HAP-1 (cell line): Measurements from ENCODE around the gene INPP5E.

ENCODE experiments used
- DNase-seq, 2 experiments: peaks; one replicate each; pipeline ENCODE4 v3.0.0-alpha.2; 2016 to 2020; ENCODE audit warnings: low spot score in 2 of 2
- H3K27me3 ChIP-seq: fragments of 250-450 bp; sonication (Bioruptor Pico); 2 replicates; pipeline ENCODE4 v1.5.1; 2020; ENCODE audit warnings: low read depth, mild to moderate bottlenecking, moderate library complexity
- H3K36me3 ChIP-seq: fragments of 250-450 bp; sonication (Bioruptor Pico); replicated peaks from 2 replicates; pipeline ENCODE4 v1.5.1; 2020; ENCODE audit warnings: mild to moderate bottlenecking
- H3K4me1 ChIP-seq: fragments of 250-450 bp; sonication (Bioruptor Pico); 2 replicates; pipeline ENCODE4 v1.5.1; 2020; ENCODE audit warnings: mild to moderate bottlenecking
- H3K4me3 ChIP-seq: fragments of 250-450 bp; sonication (Bioruptor Pico); 2 replicates; pipeline ENCODE4 v1.5.1; 2020; ENCODE audit warnings: mild to moderate bottlenecking, moderate library complexity
- H3K9me3 ChIP-seq: fragments of 250-450 bp; sonication (Bioruptor Pico); 2 replicates; pipeline ENCODE4 v1.5.1; 2020; ENCODE audit warnings: mild to moderate bottlenecking, moderate library complexity
- in situ Hi-C: fragments of 300-500 bp; cut with MboI; formaldehyde crosslinking; loops from 3 replicates; pipeline ENCODE4 v1.14.3; 2020; ENCODE audit warnings: low sequenced_read_pairs, inconsistent platforms, mixed read lengths

INPP5E gene

DNA sequence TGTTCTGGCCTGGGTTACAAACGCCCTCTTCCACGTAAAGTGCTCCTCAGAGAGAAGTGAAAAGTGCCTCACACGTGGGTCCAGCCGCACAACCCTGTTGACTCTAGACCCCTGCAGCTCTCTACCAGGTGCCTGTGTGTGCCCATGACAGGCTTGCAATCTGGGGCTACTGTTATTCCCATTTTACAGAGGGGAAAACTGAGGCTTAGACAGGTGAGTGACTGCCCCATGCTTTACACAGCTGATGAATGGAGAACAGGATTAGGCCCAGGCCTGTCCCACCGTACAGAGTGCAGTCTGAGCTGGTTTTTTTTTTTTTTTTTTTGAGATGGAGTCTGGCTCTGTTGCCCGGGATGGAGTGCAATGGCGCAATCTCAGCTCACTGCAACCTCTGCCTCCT is 6.2 kb upstream of the INPP5E start:
- Histone ChIP-seq H3K36me3 (peaks cover 78% of the 10 kb centered on the region), H3K9me3 (no peaks in the 10 kb centered on the region), H3K4me1 (no peaks in the 10 kb centered on the region), H3K27me3 (no peaks in the 10 kb centered on the region), H3K4me3 (no peak overlapping the region)
- in situ Hi-C loops: no loop called here
- no peak for DNase-seq

DNA sequence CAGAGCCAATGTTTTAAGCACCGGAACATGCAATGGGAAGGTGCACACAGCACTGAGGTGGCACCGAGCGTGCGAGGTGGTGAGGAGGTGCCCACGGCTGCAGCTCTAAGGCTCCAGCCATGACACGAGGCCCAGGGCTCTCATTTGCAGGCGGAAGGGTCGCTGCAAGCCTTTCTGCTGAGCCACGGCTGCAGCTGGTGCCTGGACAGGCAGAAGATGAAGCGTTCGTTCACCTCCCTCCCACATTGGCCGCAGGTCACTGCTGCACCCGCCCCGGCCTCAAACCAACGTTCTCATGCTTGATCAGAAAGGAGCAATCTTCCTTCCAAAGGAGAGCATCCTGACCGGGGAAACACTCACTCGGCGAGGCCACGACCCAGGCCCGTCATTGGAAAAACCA is 4.5 kb upstream of the INPP5E start:
- in situ Hi-C loops: no loop called here
- H3K27me3 ChIP-seq: no peaks in the 10 kb centered on the region
- DNase-seq: no peak
- peaks cover 3% of the 10 kb centered on the region for H3K4me1 ChIP-seq
- H3K4me3 ChIP-seq: no peak overlapping the region
- H3K9me3 ChIP-seq: no peaks in the 10 kb centered on the region
- peaks cover 69% of the 10 kb centered on the region for H3K36me3 ChIP-seq

DNA sequence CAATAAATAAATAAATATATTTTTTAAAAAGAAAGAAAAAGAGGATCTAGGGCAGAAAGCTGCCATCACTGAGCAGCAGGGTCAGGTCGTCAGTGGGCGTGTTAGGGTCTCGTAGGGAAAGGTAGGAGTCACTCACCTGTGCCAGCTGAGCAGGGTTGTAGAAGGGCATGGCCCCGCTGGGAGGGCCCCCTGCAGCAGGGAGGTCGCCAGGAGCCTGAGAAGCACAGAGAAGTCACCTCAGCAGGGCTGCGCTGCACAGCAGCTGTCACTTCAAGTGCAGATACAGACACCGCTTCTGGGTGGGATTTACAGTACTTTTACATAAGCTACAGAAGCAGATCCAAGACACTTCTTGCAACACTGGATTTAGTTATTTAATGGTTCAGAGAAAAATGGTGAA is 4.0 kb upstream of the INPP5E start:
- peaks cover 66% of the 10 kb centered on the region for H3K36me3 ChIP-seq
- DNase-seq: no peak

DNA sequence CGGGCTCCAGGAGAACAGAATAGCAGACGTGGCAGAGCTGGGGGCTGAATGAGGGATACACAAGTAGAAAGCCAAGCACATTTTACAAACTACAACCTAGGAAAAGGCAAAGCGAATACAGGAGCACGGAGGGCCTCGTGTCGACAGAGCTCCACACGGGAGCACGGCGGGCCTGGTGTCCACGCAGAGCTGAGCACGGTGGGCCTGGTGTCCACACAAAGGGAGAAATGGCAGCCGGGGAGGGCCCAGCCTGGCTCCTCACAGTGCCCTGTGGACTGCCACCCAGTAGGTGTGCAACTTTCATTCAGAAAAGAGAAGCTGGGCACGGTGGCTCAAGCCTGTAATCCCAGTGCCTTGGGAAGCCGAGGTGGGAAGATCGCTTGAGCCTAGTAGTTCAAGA is 3.4 kb upstream of the INPP5E start:
- H3K4me1 ChIP-seq: peaks cover 3% of the 10 kb centered on the region
- in situ Hi-C loops: no loop called here
- H3K4me3 ChIP-seq: no peak overlapping the region
- H3K27me3 ChIP-seq: no peaks in the 10 kb centered on the region
- peaks cover 66% of the 10 kb centered on the region for H3K36me3 ChIP-seq
- DNase-seq: no peak
- no peaks in the 10 kb centered on the region for H3K9me3 ChIP-seq

More for the DNA sequence above, 4.0 kb upstream of the INPP5E start:
- H3K9me3 ChIP-seq: no peaks in the 10 kb centered on the region
- no peak overlapping the region for H3K4me3 ChIP-seq
- H3K27me3 ChIP-seq: no peaks in the 10 kb centered on the region
- peaks cover 3% of the 10 kb centered on the region for H3K4me1 ChIP-seq
- in situ Hi-C loops: no loop called here

DNA sequence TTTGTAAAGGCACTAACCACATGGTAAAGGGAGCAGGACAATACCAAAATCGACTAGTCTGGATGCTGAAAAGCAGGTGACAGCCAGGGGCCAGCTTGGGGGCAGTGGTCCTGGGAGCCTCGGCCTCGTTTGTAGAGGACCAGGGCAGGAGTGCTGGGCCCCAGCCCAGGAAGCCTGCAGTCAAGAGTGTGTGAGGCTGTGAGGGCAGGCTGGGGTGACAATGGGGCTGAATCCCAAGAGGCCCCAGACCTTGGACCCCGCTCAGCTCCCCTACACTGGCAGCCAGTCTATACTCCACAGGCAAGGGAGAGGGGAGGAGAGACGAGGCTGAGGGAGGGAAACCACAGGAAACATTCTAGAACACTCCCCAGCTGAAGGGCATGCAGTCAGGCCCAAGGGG is 2.6 kb upstream of the INPP5E start:
- Histone ChIP-seq H3K4me3 (no peak overlapping the region), H3K9me3 (no peaks in the 10 kb centered on the region), H3K36me3 (peaks cover 64% of the 10 kb centered on the region), H3K27me3 (no peaks in the 10 kb centered on the region), H3K4me1 (peaks cover 9% of the 10 kb centered on the region)
- DNase-seq: no peak
- in situ Hi-C loops: no loop called here

DNA sequence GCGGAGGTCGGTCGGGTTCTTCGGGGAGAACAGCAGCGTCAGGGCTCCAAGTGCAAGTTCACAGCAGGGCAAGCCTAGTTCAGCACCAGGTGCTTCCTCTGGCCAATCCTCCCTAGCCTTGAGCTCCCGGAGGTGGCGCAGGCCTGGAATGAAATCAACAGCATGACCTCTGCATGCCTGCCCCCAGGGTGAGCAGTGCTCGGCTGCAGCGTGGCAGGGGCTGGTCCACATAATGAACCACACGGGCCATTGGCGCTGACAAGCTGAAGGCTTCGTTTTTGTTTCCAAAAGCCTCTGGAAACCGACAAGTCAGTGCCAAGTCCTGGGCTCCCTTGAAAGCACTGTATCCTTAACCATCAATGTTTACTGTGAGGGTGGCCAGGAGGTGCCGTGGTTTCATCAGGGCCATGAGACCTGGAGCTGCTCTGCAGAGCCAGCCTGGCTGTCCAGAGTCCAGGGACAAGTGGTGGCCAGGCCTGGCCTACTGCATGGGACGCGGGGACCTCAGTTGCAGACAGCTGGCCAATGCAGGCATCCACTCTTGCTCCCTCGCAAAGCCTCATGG is 2.1 kb upstream of the INPP5E start:
- peaks cover 59% of the 10 kb centered on the region for H3K36me3 ChIP-seq
- in situ Hi-C loops: no loop called here
- no peak overlapping the region for H3K4me3 ChIP-seq
- no peaks in the 10 kb centered on the region for H3K9me3 ChIP-seq
- peaks cover 12% of the 10 kb centered on the region for H3K4me1 ChIP-seq
- H3K27me3 ChIP-seq: no peaks in the 10 kb centered on the region
- no peak for DNase-seq

DNA sequence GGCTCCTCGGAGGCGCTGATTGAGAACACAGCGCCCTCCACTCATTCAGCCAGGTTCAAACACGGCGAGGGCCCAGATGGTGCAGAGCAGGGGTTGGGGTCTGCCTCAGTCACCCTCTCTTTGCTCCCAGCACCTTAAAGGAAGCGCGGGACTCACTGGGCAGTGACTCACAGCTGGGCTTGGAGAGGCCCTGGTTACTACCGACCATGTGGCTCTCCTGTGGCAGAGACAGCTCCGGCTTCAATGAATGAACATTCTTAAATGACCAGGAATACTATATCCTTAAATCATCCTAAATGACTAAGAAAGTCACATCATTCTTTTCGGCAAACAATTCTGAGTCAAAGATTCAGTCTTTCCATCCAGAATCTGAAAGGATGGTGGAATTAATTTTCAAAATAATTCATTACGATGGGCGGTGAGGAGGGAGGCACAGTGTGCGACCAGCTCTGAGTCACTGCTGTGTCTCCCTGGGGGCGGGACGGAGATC is 1.6 kb upstream of the INPP5E start:
- Histone ChIP-seq H3K27me3 (no peaks in the 10 kb centered on the region), H3K9me3 (no peaks in the 10 kb centered on the region), H3K4me1 (peaks cover 12% of the 10 kb centered on the region), H3K36me3 (peaks cover 56% of the 10 kb centered on the region), H3K4me3 (no peak overlapping the region)
- in situ Hi-C loops: no loop called here
- no peak for DNase-seq

DNA sequence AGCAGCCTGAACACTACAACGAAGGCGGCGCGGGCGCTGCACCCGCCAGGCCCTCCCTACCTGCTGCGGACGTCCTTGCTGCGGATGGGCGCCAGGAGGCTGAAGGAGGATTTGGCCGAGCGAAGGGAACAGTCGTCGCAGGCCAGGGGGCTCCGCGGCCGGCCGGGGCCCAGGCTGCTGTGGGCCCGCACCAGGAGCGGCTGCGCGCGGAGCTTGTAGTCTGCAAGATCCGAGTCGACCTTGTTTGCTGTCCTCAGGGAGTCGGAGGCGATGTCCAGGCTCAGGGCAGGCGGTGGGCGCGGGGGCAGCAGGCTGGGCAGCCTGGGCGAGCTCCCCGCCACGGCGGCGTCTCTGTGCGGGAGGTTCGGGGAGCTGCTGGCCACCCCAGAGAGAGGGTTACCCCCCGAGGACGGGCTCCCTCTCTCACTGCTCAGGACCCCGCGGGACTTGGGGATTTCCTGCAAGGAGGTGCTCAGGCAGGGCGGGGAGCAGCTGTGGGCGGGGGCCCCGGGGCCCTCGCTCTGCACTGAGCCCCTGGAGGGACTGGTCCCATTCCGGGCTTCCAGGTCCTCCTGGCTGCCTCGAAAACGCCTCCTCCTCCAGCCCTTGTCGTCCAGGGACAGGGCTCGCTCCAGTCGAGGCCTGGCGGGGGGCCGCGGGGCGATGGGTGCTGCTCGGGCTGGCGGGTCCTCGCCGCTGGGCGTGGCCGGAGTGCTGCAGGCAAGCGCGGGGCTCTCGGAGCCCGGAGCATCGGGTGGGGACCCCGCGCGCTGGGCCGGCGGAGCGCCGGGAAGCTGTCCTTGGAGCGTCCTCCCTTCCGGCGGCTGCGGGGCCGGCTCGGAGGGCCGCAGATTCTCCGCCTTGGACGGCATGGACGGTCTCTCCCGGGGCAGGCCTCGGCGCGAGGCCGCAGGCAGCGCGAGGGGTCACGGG is 831 bp downstream of the INPP5E start:
- Histone ChIP-seq H3K36me3 (peaks cover 36% of the 10 kb centered on the region), H3K9me3 (no peaks in the 10 kb centered on the region), H3K4me1 (peaks cover 12% of the 10 kb centered on the region), H3K27me3 (no peaks in the 10 kb centered on the region), H3K4me3 (peak overlapping the region; percentile 67)
- in situ Hi-C loops: no loop called here
- DNase-seq: peak in 1 of 2 experiments; percentile 62

DNA sequence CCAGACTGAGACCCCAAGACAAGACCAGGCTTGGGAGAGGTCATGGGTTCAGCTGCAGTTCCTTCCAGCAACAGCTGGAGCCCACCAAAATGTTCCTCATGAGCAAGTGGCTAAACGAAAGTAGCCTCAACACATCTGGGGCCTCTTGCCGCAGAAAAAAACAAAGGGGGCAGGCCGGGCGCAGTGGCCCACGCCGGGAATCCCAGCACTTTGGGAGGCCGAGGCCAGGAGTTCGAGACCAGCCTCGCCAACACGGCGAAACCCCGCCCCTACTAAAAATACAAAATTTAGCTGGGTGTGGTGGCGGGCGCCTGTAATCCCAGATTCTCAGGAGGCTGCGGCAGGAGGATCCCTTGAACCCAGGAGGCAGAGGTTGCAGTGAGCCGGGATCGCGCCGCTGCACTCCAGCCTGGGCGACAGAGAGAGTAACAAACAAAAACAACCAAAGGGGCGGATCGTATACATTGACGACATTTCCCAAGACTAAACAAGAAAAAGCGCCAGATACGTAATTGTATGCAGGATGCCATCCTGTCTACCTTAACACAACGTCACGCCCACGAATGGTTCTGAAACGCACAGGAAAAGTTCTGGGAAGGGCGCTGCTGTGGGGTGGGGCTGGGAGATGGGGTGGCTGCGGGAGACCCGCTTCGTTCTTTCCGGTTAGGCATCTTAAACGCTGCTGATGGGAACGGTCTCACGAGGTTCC is 1.7 kb downstream of the INPP5E start:
- Histone ChIP-seq H3K36me3 (peaks cover 28% of the 10 kb centered on the region), H3K4me1 (peaks cover 12% of the 10 kb centered on the region), H3K4me3 (peak overlapping the region; percentile 67), H3K9me3 (no peaks in the 10 kb centered on the region), H3K27me3 (no peaks in the 10 kb centered on the region)
- DNase-seq: no peak
- in situ Hi-C loops: no loop called here

DNA sequence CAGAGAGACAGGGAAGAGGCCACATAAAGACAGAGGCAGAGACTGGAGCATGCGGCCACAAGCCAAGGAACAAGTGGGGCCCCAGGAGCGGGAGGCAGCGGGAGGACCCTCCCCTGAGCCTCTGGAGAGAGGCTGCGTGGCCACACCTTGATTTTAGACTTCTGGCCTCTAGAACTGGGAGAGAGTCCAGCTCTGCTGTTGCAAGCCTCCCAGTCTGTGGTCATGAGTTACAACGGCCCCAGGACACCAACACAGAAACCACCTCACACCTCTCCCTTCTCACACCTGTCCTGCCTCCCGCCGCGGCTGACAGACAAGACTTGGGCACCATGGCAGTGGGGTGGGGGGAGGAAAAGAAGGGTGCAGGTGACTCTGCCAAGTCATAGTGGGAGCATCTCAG is 2.2 kb downstream of the INPP5E start:
- Histone ChIP-seq H3K4me1 (peaks cover 12% of the 10 kb centered on the region), H3K27me3 (no peaks in the 10 kb centered on the region), H3K36me3 (peaks cover 25% of the 10 kb centered on the region)

DNA sequence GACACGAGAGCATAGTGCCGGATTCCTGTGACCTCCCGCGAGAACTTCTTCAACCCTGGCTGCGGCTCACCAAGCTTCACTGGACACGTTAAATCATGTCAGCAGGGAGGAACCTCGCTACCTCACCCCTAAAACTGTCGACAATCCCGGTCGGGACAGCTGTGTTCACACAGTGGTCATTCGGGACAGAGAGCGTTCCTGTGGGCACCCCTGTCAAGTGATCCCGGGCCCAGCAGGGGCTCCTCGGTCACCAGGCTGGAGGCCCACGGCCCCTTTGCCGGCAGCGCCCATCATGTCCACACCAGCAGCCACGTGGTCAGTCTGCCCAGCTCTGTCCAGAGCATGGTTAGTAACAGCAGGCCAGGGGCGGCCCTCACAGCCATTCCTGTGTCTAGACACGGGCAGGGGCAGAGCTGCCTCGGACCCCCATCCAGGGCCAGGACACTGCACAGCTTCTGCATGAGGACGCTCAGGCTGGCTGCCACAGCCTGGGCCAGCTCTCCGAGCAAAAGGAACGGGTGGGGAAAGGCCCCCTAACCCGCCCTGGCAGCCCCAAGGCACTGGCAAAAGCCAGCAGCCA is 3.5 kb downstream of the INPP5E start:
- Histone ChIP-seq H3K36me3 (peaks cover 15% of the 10 kb centered on the region), H3K4me1 (peaks cover 12% of the 10 kb centered on the region), H3K9me3 (no peaks in the 10 kb centered on the region), H3K4me3 (no peak overlapping the region), H3K27me3 (no peaks in the 10 kb centered on the region)
- in situ Hi-C loops: no loop called here
- DNase-seq: no peak

More for the DNA sequence above, 2.2 kb downstream of the INPP5E start:
- no peak for DNase-seq
- Histone ChIP-seq H3K9me3 (no peaks in the 10 kb centered on the region), H3K4me3 (peak overlapping the region; percentile 67)
- in situ Hi-C loops: no loop called here

DNA sequence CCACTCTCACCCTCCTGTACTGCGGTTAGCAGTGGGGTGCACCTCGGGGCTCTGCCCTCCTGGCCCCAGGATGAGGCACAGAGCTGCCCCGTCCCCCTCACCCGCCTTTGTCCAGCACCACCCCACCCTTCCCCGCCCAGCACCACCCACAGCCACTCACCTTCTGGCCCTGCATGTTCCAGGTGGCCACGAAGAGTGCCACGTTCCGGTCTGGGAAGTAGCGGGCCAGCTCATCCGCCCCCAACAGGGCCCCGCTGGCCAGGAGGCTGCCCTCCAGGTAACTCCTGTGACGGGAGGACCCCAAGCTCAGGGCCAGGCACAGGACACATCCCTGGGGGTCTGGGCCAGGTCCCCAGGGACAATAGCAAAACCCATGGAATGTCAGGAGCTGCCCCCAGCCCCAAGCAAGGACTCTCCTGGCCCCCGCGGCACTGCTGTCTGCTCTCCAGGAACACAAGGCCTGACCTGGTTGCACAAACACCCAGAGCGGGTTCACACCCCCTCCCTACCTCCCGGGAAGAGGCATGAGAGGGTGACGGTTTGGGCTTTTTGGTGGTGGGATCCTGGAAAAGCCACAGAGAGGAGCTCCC is 5.0 kb downstream of the INPP5E start:
- H3K4me3 ChIP-seq: no peak overlapping the region
- H3K4me1 ChIP-seq: peaks cover 9% of the 10 kb centered on the region
- H3K36me3 ChIP-seq: peaks cover 17% of the 10 kb centered on the region
- H3K9me3 ChIP-seq: no peaks in the 10 kb centered on the region
- H3K27me3 ChIP-seq: no peaks in the 10 kb centered on the region
- no peak for DNase-seq
- in situ Hi-C loops: no loop called here

DNA sequence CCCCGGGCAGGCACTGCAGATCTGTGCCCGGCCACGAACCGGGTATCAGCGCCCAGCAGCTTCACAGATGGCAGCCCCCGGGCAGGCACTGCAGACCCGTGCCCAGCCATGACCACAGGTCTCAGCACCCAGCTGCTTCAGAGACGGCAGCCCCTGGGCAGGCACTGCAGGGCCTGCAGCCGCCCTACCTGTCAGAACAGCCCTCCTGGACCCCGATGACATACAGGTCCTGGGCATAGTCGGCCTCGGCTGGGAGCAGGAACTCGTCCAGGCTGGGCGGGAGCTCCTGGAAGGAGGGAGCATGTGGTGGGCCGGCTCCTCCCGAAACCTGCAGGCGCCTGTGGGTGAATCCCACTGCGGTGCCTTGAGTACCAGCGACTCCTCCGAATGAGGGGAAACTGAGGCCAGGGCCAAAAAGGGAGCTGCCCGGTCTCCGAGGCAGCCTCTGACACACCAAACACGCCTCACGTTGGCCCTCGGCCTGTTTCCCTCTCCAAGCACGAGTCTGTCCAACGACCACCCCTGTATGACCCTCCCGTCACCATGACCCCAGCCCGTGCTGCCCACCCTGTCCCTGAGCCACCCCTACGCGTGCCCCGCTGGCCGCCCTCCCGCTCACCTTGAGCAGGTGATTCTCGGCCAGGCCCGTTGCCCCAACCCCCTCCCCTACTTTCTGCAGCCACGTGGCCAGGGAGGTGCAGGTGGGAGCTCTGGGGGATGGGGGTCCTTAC is 5.6 kb downstream of the INPP5E start:
- H3K4me3 ChIP-seq: no peak overlapping the region
- H3K27me3 ChIP-seq: no peaks in the 10 kb centered on the region
- peaks cover 9% of the 10 kb centered on the region for H3K4me1 ChIP-seq
- DNase-seq: no peak
- no peaks in the 10 kb centered on the region for H3K9me3 ChIP-seq
- in situ Hi-C loops: no loop called here
- H3K36me3 ChIP-seq: peaks cover 21% of the 10 kb centered on the region
